Measurements from ENCODE around the gene GJD2.

DNA sequence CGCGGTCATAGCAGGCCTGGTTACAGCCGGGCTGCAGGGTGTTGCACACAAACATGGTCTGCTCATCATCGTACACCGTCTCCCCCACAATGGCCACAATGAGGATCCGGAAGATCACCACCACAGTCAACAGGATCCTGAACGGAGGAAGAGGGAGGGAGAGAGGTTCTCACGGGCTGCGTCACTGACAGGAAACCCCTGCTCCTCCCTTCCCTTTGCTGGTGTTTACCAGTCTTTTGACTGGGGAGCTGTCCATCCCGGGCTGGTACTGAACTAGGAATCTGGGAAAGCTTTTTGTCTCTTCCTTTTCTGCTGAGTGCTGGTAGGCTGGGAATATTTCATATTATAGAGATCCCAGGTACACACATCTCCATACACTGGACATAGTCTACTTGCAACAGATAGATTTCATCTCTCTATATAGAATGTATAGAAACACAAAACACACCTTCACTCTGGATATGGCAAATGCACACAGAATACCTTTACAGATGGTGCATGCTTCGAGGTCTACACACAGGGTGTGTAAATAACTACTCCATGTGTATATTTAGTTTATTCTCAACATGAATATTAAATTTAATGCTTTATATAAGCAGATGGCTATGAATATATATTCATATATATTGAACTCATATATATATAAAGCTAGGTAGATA, 1.4 kb downstream of the GJD2 start:
- TF ChIP-seq EZH2 (IDR thresholded peaks at IDR 0.05; ENCODE audit: insufficient read depth, poor library complexity, severe bottlenecking) (peak; percentile 18), EZH2phosphoT487 (IDR thresholded peaks at IDR 0.05; ENCODE audit: insufficient read depth, low read depth) (no peak)

Measured in GM23248 (cell line).